GM18520 (cell line): ENCODE measurements around the gene RUNX1.

Experiments used
- ATAC-seq: cut with Tn5 transposase; IDR thresholded peaks from one replicate; pipeline ENCODE4 v1.9.1; 2021; ENCODE audit not compliant: unreplicated experiment

Gene RUNX1

DNA sequence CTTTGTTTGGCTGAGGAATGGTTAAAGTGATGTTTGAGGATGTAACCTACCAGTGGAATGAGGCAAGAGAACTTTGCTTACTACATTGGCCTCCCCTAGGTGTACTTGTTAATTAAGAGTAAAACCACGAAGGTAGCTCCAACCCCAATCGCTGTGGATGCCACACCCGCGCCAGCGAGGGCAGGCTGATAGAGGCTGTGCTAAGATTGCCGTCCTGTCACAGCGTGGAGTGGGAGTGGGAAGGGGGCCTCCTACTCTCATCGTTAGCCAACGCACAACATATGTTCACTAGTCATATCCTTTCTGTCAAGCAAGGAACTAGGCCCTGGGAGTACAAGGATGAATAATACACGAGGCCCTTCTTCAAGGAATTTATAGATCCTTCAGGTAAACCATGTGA, 99.6 kb downstream of the RUNX1 start:
- ATAC-seq: no peak

- no peak for ATAC-seq
These were observed 100.1 kb downstream of the RUNX1 start for GRCh38 chr21:34949030-34949429.

DNA sequence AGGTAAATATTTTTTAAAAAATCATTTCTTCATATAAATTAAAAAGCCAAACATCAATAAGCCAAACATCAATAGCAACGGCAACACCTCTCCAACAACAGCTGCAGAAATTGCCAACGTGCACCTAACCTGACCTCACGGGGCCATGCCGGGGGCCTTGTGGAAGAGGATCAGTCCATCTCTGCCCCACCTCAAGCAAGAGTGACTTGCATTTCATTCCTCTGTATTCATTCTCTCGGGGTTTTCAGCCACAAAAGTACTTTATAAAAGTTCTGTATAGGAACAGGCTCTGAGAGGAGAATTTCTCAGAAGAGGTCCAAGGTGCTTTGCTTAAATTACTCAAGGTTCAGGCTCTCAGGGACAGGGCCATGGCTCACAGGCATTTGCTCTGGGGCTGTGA, 100.9 kb downstream of the RUNX1 start:
- no peak for ATAC-seq

DNA sequence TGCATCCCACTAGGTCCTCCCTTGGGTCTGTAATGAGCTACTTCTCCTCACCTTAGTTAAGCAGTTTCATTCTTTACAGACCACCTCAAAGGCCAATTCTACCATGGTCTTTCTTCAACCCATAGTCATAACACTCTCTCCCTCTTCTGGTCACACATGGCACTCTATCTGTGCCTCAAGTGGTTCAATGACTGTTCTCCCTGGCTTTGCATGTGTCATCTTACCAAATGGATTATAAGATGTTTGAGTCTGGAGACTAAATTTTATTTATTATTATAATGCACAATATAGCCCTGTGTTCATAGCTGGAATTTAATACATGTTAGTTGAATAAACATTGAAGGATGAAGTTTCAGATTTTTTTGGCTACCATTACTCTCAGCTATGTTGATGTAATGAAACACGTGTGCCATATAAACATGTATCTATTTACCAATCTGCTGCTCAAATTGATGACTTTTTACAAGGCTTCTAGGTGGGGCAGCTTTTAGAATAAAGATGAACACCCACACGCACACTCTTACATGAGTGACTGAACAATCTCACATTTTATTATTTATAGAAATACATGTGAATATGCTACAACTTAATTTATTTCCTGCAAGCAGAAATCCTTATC, 102.1 kb downstream of the RUNX1 start:
- ATAC-seq: no peak

- ATAC-seq: no peak
These were observed 102.7 kb downstream of the RUNX1 start for GRCh38 chr21:34946385-34946840.

DNA sequence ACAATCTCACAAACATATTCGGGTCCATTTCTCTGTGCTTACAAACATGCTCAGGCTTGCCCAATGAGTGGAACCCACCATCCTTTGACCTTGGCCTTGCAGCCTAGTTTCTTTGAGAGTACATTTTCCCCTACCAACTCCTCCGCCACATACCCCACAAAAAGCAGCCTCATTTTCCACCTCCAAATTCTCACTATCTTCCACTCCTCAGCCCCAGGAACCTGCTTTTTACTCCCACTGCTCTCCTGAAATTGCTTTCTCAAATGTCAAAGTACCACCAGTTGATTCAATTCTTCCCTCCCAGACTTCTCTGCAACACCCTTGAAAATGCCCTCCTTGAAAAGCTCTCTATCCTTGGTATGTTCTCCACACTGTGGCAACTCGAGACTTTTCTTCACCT, 103.8 kb downstream of the RUNX1 start:
- no peak for ATAC-seq

DNA sequence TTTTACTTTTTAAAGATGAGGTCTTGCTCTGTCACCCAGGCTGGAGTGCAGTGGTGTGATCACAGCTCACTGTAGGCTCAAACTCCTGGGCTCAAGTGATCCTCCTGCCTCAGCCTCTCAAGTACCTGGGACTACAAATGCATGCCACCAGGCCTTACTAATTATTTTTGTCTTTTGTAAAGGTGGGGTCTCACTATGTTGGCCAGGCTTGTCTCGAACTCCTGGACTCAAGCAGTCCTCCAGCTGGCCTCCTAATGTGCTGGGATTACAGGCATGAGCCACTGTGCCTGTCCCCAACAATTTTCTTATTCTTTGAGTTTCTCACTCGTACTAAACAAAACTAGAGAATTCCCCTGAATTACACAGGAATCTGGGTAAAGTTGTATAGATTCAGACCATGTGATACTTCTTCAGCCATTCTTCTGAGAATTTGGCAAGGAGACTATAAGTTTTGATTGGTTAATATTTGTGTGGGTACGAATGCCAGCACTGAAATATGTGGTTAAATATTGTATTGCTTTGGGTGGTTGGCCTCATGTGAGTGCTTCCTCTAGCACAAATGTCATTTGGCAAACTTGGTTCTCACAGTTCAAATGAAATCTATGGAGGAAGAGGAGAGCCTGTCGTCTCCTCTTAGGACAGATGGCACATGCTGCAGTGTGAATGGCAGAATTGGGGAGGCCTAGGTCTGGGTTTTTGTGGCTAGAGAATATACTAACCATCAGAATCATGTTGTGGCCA, 104.9 kb downstream of the RUNX1 start:
- no peak for ATAC-seq

- ATAC-seq: no peak
These were observed 106.2 kb downstream of the RUNX1 start for GRCh38 chr21:34942911-34943310.

DNA sequence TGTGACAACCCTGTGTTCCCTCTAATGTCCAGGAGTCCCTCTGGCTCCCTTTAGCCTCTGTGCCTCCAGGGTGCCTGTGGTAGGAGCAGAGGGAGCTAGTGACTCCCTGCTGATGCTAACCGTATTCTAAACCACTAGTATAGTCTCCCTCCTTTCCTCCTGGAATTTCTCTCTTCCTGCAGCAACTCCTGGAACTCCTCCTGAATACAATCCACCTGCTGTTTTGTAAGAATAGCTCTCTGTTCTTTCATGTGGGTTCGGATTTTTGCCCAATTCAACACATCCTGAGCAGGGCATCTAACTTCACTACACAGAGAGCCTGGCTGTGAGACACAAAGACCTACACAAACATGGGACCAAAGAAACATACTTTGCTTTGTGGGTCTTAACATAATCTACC, 107.9 kb downstream of the RUNX1 start:
- no peak for ATAC-seq

- ATAC-seq: no peak
These were observed 109.3 kb downstream of the RUNX1 start for GRCh38 chr21:34939673-34940331.

GRCh38 chr21:34938089-34938764, 110.9 kb downstream of the RUNX1 start:
- ATAC-seq: no peak

DNA sequence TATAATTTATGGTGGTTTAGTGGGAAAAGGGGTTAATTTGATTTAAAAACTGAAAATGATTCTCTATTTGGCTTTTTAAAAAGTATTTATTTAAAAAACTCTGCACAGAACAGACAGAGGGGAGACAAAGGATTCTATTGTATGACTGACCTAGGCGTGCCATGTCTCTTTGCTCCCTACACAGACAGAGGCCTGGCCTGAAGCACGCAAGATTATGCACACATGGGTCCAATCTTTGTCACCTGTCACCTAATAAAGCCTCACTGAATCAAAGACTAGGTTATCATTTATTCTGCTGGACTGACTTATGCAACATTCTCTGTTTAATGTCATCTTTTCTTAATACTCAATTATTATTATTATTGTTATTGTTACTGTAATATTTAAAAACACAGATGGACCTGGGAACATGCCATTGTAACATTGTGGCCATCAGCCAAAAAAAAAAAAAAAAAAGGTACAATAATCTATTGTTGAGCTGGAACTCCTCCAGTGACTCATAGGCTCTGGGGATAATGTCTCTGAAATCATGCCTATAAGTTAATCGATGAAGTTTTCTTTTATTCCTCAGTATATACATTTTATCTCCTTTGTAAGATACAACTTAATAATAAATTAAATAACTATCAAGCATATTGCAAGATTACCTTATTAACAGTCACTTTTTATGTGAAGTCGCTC, 112.1 kb downstream of the RUNX1 start:
- no peak for ATAC-seq

DNA sequence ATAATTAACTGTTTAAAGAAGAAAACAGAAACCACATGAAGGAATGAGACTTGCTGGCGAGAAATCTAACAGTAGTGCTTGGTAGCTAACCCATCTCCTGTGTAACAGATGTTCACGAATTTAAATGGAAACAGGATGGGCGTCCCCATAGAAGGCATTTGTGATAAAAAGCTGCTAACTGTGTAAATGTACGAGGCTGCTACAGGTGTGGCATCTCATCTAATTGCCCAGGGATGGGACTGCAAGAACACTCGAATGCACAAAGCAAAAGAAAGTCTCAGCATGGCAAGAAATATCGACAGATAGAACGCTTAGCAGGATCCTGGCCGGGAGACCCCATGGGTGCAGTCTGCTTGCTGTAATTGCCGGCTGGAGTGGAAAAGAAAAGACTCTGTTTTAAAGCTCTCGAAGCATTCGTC, 112.7 kb downstream of the RUNX1 start:
- ATAC-seq: no peak

DNA sequence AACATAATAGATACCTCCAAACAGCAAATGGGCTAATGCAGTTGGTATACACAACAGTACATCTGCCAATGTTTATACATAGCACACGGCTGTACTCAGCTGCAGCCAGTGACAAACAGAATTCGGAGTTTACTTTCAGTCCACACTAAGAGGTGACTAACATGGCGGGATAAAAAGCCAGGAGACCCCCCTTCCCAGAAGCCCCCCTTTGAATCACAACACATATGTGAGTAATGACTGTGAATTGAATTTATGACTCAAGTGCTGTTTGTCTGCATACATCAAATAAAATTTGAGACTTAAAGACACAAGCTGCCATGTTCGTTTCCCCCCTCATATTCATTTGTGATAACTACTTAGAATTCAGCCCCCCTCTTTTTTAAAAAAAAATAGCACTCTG, 113.2 kb downstream of the RUNX1 start:
- ATAC-seq: no peak

- ATAC-seq: no peak
These were observed 113.7 kb downstream of the RUNX1 start for GRCh38 chr21:34935452-34935851.

DNA sequence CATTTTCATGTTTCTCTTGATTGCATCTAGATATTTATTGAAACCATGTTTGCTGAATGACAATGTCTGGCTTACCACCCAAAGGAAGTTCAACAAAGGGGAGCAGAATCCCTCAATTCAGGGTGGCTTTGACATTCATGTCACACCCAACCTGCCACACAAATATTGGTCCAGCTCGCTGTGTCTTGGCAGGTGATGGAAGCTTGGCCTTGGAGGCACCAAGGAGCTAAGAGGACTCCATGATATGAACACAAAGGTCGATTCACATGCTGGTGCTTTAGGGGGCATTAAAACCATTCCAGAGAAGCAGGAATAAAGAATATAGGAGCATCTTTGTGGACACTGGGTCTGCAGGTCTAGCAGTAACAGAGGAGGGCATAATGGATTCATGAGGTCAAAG, 114.8 kb downstream of the RUNX1 start:
- ATAC-seq: no peak

DNA sequence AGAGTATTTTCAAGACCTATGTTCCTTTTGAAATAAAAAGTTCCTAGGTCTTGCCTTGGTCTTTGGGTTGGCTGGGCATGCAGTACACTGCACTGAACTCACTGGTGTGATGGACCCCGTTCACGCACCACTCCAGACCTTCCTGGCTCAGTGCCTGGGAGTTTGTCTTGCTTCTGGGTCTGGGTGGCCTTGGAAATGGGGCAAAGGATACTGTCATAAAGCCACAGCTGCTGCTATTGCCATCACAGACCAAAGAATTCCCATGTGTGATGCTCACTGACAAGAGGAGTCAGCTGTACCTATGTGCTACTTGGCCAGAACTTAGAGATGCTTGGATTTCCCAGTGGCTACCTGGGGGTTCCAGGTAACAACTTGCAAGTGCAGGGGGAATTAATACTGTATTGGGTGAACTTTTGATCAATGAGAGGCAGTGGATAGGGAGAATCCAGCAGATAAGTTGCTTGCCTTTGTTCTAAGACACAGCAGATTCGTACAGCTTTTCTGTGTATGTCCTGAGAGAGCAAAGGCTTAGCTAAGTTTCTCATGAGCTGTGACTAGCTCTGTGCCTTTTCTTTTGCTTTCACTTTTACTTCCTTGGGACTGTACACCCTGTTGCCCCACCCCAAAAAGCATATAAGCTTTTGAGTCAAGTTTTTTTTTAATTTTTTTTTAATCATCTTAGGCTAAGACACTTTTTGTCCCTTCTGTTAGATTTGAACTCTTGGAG, 115.3 kb downstream of the RUNX1 start:
- no peak for ATAC-seq

DNA sequence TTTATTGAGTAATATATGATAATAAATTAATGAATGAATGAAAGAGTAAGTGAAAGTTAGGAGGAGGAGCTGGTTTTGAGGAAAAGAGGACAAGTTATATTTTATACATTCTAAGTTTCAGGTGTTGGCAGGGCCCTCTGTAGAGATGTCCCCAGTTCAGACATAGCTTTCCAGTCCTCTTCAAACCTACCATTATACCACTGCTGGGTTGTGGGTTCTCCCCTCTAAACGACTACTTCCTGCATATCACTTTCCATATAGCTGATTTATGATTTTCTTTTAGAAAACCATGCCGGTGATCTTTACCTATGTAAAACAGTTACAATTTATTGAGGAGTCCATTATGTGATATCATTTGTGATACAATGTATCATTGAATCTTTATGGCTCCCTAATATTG, 116.9 kb downstream of the RUNX1 start:
- no peak for ATAC-seq

- ATAC-seq: no peak
These were observed 118.1 kb downstream of the RUNX1 start for GRCh38 chr21:34930971-34931370.

GRCh38 chr21:34928637-34929036, 120.5 kb downstream of the RUNX1 start:
- no peak for ATAC-seq
